GM19351 (cell line): Measurements from ENCODE around the gene ACBD6.
"Not testable (repeated sequence)": the region's sequence is repeated elsewhere in the genome, so short reads cannot be mapped to it uniquely, and the experiment has no call there.

Experiments used
- ATAC-seq: cut with Tn5 transposase; IDR thresholded peaks from one replicate; pipeline ENCODE4 v1.9.1; 2021; ENCODE audit warnings: mild to moderate bottlenecking, moderate library complexity; ENCODE audit not compliant: unreplicated experiment

Gene ACBD6

DNA sequence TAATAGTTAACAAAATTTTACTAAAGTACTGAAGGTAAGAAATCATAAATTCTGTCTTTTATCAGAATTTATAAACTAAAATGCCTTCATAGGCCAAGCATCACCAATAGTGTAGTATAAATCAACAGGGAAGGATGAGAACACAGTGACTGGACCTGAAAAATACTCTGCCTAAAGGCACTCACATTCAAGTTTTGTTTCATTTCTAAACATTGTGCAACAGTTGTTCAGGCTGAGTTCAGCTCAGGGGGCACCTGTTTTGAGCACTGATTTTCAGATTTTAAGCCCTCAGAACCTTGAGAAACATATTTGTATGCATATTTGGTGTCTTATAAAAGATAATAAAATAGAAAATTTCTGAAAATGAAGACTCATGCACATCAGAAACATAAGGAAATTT, 12.4 kb downstream of the ACBD6 start:
- no peak for ATAC-seq

DNA sequence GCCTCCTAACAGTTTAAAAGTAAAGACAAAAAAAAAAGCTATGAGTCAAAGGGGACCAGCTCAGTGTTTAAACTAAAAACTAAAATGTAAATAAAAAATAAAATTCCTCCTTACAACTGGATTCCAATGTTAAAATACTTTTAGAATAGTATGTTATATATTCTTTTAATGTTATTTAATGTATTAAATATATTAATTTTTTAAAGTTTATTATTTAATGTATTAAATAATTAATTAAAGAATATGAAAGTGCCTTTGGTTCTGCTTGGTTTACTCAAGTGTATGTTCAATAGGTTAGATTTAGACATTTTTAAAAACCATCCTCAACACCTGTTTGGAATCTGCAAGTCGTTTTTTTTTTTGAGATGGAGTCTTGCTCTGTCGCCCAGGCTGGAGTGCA, 13.1 kb downstream of the ACBD6 start:
- no peak for ATAC-seq

- ATAC-seq: no peak
Observed at GRCh38 chr1:180488661-180489060, 13.7 kb downstream of the ACBD6 start.

- ATAC-seq: no peak
Observed at GRCh38 chr1:180486092-180486491, 16.3 kb downstream of the ACBD6 start.

DNA sequence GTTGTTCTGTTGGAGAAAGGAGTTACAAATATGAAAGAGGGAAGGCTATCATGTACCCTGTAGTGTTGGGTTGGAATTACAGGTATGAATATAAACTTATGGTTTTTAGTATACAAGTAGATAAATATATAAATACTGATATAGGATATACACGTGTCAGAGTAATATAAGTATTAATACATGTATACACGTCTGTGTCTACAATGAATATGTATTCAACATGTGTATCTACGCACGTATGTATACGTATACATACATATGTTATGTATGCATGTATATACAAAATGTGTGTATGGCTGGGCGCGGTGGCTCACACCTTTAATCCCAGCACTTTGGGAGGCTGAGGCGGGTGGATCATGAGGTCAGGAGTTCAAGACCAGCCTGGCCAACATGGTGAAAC, 17.9 kb downstream of the ACBD6 start:
- ATAC-seq: no peak

DNA sequence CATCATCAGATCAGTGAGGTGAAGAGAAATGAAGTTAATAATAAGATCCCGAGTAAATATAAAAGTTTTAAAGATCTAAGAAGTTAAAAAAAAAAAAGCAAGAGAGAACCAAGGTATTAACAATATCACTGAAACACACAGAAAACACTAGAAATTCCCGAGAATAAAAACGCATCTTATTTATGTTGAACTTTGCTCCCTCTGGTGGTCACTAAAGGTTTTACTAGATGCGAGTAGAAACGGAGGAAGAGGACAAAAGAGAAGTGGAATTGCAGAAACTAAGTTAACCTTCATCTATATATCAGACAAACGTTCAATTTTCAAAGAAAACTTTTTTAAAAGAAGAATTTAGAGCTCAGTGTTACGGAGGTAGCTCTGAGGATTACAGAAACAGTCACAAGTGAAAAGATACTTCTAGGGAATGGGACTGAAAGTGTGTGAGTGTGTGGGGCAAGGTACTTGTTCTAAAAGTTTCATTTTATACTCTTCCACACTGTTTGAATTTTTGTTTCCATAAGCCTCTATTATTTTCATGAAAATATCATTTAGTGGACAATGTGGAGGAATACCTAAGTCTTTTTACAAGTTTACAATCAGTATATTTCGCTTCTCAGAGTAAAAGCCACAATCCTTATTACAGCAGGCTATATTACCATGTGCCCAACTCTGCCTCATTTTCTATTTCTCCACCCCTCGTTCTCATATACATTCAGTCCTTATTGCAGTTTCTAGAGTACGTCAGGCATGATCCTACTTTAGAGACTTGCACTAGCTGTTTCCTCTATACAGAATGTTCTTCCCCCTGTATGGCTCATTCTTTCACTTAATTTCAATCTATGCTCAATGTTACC, 19.7 kb downstream of the ACBD6 start:
- peak; percentile 45 for ATAC-seq

DNA sequence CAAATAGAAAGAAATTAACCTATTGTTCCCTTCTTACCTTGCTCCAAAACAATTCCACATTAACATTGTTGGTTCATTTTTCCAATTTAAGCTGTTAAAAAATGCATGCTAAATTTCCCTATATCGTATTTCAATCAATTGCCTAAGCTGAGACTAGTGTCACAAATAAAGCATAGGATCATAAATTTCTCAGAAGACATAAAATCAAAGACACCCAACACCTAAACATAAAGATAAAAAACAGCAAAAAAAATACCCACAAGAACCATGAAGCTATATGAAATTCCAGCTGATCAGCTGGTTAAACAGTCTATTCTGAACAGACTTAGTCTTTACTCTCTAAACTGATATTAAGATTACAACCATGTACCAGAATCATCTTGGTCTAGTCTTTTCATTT, 32.3 kb downstream of the ACBD6 start:
- ATAC-seq: no peak

GRCh38 chr1:180468311-180468710, 34.1 kb downstream of the ACBD6 start:
- ATAC-seq: no peak

GRCh38 chr1:180462102-180462501, 40.3 kb downstream of the ACBD6 start:
- ATAC-seq: no peak

- ATAC-seq: not testable (repeated sequence)
Observed at GRCh38 chr1:180461682-180462081, 40.7 kb downstream of the ACBD6 start.

DNA sequence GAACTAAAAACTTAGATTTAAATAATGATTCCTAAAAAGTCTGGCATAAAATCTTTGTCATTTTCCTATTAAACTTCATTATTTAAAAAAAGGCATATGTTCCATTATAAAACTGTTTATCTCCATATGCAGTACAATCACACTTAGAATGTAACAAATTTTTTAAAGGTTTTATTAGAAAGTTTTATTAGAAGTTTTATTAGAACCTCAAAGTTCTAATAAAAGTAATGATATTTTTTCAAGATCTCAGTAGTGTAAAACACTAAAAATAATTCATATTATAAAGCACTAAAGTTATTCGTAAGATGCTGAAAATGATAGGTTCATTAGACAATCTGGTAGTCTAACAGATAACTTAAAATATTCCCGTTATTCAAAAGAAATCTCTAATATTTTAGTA, 43.6 kb downstream of the ACBD6 start:
- ATAC-seq: no peak

GRCh38 chr1:180456191-180456590, 46.2 kb downstream of the ACBD6 start:
- ATAC-seq: no peak

GRCh38 chr1:180451504-180451903, 50.9 kb downstream of the ACBD6 start:
- no peak for ATAC-seq

DNA sequence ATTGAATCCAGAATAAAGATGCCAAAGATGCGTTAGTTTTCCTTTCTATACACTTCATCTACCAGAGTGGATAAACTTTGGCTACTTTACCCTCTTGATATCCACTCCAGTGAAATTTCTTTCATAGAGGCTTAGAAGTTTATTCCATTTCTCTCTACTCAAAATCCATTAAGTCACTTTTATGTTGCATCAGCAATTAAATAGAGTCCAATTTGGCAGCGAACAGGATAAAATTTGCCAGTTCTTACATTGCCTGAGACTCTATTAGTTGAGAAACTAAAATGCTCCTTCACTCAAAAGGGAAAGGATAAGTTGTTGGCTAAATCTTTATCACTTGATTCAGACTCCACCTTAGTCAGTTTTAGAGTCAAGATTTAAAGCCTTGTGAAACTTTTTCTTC, 57.9 kb downstream of the ACBD6 start:
- ATAC-seq: no peak

DNA sequence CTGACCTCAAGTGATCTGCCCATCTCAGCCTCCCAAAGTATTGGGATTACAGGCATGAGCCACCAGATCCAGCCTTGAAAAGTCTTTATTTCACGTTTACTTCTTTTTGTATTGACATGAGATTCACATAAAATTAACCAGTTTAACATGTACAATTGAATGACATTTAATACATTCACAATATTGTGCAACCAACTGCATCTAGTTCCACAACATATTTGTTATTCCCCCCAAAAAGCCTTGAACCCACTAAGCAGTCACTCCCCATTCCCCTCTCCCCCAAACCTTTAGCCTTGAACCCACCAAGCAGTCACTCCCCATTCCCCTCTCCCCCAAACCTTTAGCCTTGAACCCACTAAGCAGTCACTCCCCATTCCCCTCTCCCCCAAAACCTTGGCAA, 62.0 kb downstream of the ACBD6 start:
- no peak for ATAC-seq

DNA sequence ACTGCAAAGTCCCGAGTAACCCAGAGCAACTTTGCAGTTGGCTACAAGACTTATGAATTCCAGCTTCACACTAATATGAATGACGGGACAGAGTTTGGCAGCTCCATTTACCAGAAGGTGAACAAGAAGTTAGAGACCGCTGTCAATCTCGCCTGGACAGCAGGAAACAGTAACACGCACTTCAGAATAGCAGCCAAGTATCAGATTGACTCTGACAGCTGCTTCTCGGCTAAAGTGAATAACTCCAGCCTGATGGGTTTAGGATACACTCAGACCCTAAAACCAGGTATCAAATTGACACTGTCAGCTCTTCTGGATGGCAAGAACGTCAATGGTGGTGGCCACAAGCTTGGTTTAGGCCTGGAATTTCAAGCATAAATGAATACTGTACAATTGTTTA, 66.8 kb downstream of the ACBD6 start:
- no peak for ATAC-seq

DNA sequence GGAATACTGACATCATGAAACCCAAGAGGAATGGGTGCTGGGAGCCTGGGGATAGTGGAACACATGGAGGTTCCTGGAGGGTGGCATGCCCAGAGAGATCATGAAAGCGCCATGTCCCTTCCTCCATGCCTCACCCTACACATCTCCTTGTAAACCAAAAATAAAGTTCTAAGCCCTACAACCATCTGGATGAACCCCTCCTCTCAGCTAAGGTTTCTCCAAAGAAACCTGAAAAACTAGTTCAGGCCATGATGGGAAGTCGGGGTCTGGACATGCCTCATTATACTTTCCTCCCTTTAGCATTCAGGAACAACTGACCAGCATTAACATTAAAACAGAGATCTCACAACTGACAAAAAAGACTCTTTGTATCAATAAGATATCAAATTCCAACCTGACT, 68.5 kb downstream of the ACBD6 start:
- no peak for ATAC-seq

DNA sequence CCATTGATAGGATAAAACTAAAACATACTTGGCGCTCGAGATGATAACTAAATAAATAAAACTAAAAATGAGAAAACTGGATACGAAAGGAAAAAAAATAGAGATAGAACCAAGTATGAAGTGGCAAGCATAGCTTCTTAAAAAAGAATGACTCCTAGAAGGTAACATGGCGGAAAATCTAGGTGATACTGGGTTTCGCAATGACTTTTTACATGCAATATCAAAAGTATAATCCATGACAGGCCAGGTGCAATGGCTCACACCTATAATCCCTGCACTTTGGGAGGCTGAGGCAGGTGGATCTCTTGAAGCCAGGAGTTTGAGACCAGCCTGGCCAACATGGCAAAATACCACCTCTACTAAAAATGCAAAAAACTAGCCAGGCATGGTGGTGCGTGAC, 70.7 kb downstream of the ACBD6 start:
- no peak for ATAC-seq

- ATAC-seq: no peak
Observed at GRCh38 chr1:180428782-180429695, 73.3 kb downstream of the ACBD6 start.

DNA sequence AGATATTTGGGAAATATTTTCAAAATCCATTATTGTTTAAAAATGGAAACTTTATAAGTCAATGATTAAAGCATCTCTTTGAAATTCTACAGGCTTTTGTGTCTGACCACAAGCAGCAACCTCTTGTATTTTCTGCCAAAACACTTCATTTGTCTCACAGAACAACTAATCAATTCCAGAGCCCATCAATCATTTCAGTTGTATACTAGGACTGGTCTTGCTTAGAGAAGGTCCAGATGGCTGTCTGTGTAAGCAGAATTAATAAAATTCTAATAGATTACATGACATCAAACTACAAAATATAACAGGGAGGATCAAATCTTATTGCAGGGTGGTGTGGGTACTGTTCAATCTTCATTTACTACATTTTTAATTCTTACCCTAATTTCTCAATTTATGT, 76.4 kb downstream of the ACBD6 start:
- ATAC-seq: no peak

- ATAC-seq: no peak
Observed at GRCh38 chr1:180424848-180425457, 77.4 kb downstream of the ACBD6 start.

DNA sequence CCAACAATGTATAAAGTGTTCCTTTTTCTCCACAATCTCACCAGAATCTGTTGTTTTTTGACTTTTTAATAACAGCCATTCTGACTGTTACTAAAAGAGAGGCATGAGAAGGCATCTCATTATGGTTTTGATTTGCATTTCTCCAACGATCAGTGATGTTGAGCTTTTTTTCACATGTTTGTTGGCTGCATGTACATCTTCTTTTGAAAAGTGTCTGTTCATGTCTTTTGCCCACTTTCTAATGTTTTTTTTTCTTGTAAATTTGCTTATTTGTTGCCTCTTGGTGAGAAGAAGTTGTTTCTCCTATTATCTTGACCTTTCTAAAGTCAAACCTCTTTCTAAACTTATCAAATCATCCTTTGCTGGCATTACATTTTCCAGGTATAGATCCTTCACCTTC, 80.8 kb downstream of the ACBD6 start:
- no peak for ATAC-seq
